ENCODE measurements around the gene DPP10.

GRCh38 chr2:114468343-114468742 is 25.9 kb downstream of the DPP10 start:
- no peak for TF ChIP-seq CTCF (IDR thresholded peaks at IDR 0.05; ENCODE audit: borderline replicate concordance, extremely low read depth, low read length, poor library complexity, severe bottlenecking)
- TF ChIP-seq EZH2 (IDR thresholded peaks at IDR 0.05; ENCODE audit: borderline replicate concordance, low read depth, low read length, severe bottlenecking): no peak

Data from DND-41 (cell line).